ENCODE measurements around the gene FIBCD1.

GRCh38 chr9:130914417-130915095 lies 24.5 kb downstream of the FIBCD1 start:
- TF ChIP-seq CTCF (IDR thresholded peaks at IDR 0.05) (no peak), POLR2A (IDR thresholded peaks at IDR 0.05) (no peak)
